Mononuclear cell (primary cell): Measurements from ENCODE around the gene SLC44A1. TPM values are rescaled to one million over a fixed set of nuclear protein-coding genes. Genes with fewer than 3 reads are reported as not detected.

Experiments used
- H3K27me3 ChIP-seq: 2 replicates; pipeline ENCODE4 v1.6.0; 2011; ENCODE audit warnings: low read length, control low read depth; ENCODE audit not compliant: insufficient read depth
- H3K4me1 ChIP-seq: 2 replicates; pipeline ENCODE4 v1.5.1; 2011; ENCODE audit warnings: mild to moderate bottlenecking, low read length, control low read depth; ENCODE audit not compliant: insufficient read depth
- H3K4me3 ChIP-seq: 2 replicates; pipeline ENCODE4 v1.5.1; 2011; ENCODE audit warnings: mild to moderate bottlenecking, low read length, moderate library complexity
- H3K9me3 ChIP-seq: 2 replicates; pipeline ENCODE4 v1.5.1; 2011; ENCODE audit warnings: low read depth, mild to moderate bottlenecking, control low read depth, low read length
- total RNA-seq: library from RNA; depleted of rRNA; stranded (reverse); fragments of >200 nt; gene quantifications from one replicate; pipeline ENCODE4 v1.2.3, GENCODE V29; 2012

The SLC44A1 gene
- total RNA-seq, 1 donor: 8.2 TPM

DNA sequence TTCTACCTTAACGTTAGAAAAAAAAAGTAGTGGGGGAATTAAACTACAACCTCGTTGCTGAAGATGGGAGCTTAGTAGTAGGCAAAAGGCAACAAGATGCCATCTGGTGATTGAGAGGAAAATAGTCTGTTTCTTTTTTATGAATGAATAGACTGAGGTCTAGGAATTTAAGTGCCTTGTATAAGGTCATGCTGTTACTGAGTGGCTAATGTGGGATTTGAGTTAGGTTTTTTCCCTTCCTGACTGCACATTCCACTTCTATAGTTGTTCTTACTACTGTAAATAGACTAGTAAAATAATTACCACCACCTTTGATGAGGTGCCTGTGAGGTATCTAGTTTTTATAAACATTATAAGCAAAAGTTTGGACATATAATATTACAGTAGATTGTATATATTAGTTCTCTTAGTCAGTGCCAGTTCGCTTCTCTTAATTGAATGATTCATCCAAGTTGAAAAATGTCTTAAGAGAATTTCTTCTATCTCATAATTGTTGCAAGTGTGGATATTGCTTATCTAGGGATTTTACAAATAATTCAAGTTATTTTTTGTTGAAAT lies 222.5 kb downstream of the SLC44A1 start:
- Histone ChIP-seq H3K9me3 (no peaks in the 10 kb centered on the region), H3K27me3 (no peaks in the 10 kb centered on the region), H3K4me1 (no peaks in the 10 kb centered on the region), H3K4me3 (no peak overlapping the region)

GRCh38 chr9:105468875-105469274 lies 224.4 kb downstream of the SLC44A1 start:
- no peaks in the 10 kb centered on the region for H3K4me1 ChIP-seq
- H3K27me3 ChIP-seq: no peaks in the 10 kb centered on the region
- H3K4me3 ChIP-seq: no peak overlapping the region
- H3K9me3 ChIP-seq: no peaks in the 10 kb centered on the region

- H3K4me1 ChIP-seq: no peaks in the 10 kb centered on the region
- no peak overlapping the region for H3K4me3 ChIP-seq
- H3K9me3 ChIP-seq: no peaks in the 10 kb centered on the region
- no peaks in the 10 kb centered on the region for H3K27me3 ChIP-seq
These were observed 228.8 kb downstream of the SLC44A1 start for GRCh38 chr9:105473221-105473620.

DNA sequence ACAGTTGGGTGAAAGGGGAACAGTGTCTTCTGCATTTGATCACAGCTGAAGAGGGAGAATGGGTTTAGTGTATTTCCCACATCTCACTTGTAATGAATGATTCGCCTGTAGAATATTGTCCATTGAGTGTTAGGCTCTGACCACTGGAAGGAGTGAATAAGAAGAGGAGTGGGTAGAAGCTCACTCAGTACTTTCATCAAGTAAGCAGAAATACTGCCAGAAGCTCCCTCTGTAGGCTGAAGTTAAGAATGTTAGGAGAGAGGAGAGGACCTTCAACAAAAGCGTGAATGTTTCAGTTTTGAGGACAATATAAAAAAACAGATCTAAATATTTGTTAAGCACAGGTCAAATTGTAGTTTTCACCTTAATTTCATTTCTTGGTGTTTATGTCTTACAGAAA lies 230.9 kb downstream of the SLC44A1 start:
- Histone ChIP-seq H3K4me1 (no peaks in the 10 kb centered on the region), H3K27me3 (no peaks in the 10 kb centered on the region), H3K9me3 (no peaks in the 10 kb centered on the region), H3K4me3 (no peak overlapping the region)

GRCh38 chr9:105479846-105480245 lies 235.4 kb downstream of the SLC44A1 start:
- no peak overlapping the region for H3K4me3 ChIP-seq
- no peaks in the 10 kb centered on the region for H3K4me1 ChIP-seq
- H3K27me3 ChIP-seq: no peaks in the 10 kb centered on the region
- H3K9me3 ChIP-seq: no peaks in the 10 kb centered on the region

- Histone ChIP-seq H3K27me3 (no peaks in the 10 kb centered on the region), H3K9me3 (no peaks in the 10 kb centered on the region), H3K4me1 (no peaks in the 10 kb centered on the region), H3K4me3 (no peak overlapping the region)
These were observed 239.2 kb downstream of the SLC44A1 start for GRCh38 chr9:105483618-105484017.

- H3K9me3 ChIP-seq: no peaks in the 10 kb centered on the region
- no peaks in the 10 kb centered on the region for H3K4me1 ChIP-seq
- no peaks in the 10 kb centered on the region for H3K27me3 ChIP-seq
- no peak overlapping the region for H3K4me3 ChIP-seq
These were observed 239.8 kb downstream of the SLC44A1 start for GRCh38 chr9:105484226-105484625.

DNA sequence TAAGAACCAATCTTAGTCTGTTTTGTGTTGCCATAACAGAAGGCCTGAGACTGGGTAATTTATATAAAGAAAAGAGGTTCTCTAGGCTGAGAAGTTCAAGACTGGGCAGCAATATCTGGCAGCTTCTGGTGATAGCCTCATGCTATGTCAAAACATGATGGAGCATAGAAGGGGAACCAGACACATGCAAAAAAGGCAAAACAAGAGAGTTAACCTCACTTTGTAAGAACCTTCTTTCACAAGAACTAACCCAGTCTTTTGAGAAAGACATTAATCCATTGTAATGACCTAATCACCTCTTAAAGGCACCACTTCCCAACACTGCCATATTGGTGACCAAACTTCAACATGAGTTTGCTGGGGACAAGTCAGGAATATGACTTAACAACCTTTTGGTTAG lies 240.7 kb downstream of the SLC44A1 start:
- Histone ChIP-seq H3K9me3 (no peaks in the 10 kb centered on the region), H3K4me1 (no peaks in the 10 kb centered on the region), H3K27me3 (no peaks in the 10 kb centered on the region), H3K4me3 (no peak overlapping the region)

Other genes starting within 250 kb of the SLC44A1 start
- 1.7 TPM for gene FSD1L, start 203.4 kb downstream of the SLC44A1 start, total RNA-seq